Heart right ventricle (tissue), 16 donors: ENCODE measurements around the gene CPT1A. TPM values are rescaled to one million over a fixed set of nuclear protein-coding genes. Genes with fewer than 3 reads are reported as not detected.

Experiments
- ATAC-seq, 8 donors: fragments of 200-7000 bp; cut with Tn5 transposase; one replicate each; pipeline ENCODE4 v1.9.1; 2020; ENCODE audit warnings: mild to moderate bottlenecking in 8 of 8, moderate library complexity in 8 of 8, moderate number of reproducible peaks in 1 of 8
- DNase-seq, 2 donors: peaks; one replicate each; pipeline ENCODE4 v3.0.0-alpha.2; 2020
- H3K27ac ChIP-seq, 10 donors: fragments of 200-600 bp; sonication (generic) in 2 of 10; one replicate each; pipeline versions ENCODE4 v1.5.0 to v1.8.0; 2020 to 2022; ENCODE audit warnings: mild to moderate bottlenecking in 3 of 10
- H3K27me3 ChIP-seq, 7 donors: fragments of 200-600 bp; one replicate each; pipeline ENCODE4 v1.8.0; 2021 to 2022; ENCODE audit warnings: mild to moderate bottlenecking in 2 of 7
- H3K36me3 ChIP-seq, 9 donors: fragments of 200-600 bp; sonication (generic) in 1 of 9; one replicate each; pipeline versions ENCODE4 v1.5.0 to v1.8.0; 2020 to 2022; ENCODE audit warnings: mild to moderate bottlenecking in 2 of 9
- H3K4me1 ChIP-seq, 9 donors: fragments of 200-600 bp; sonication (generic) in 1 of 9; one replicate each; pipeline versions ENCODE4 v1.5.0 to v1.8.0; 2020 to 2022; ENCODE audit warnings: mild to moderate bottlenecking in 4 of 9
- H3K4me3 ChIP-seq, 10 donors: fragments of 200-600 bp; sonication (generic) in 2 of 10; one replicate each; pipeline versions ENCODE4 v1.5.0 to v1.8.0; 2020 to 2022; ENCODE audit warnings: mild to moderate bottlenecking in 7 of 10, moderate library complexity in 2 of 10
- H3K9me3 ChIP-seq, 11 donors: fragments of 200-600 bp in 10 of 11; sonication (generic) in 2 of 11; one replicate each; pipeline versions ENCODE4 v1.5.0 to v1.8.0; 2013 to 2022; ENCODE audit warnings: mild to moderate bottlenecking in 2 of 11, control low read depth in 1 of 11, moderate library complexity in 1 of 11
- CTCF ChIP-seq, 9 donors: fragments of 200-600 bp; sonication (generic) in 2 of 9; IDR thresholded peaks; one replicate each; pipeline versions ENCODE4 v1.5.0 to v1.8.0; 2021 to 2022; ENCODE audit warnings: antibody characterized with exemption in 9 of 9, mild to moderate bottlenecking in 5 of 9, moderate library complexity in 1 of 9
- WGBS, 2 donors: extraction: QIAGEN DNeasy Blood & Tissue Kit; methylation state at CpG; one replicate each; pipeline ENCODE4 v1.1.7; 2013; ENCODE audit warnings: inconsistent platforms in 1 of 2; 5-methylcytosine and 5-hydroxymethylcytosine counted together
- intact Hi-C, 10 donors: fragments of 100-400 bp; cut with DNase I; formaldehyde crosslinking; loops; one replicate each; pipeline versions ENCODE4 v1.11.1 to v1.14.2; 2022
- polyA plus RNA-seq, 2 donors: library from polyadenylated mRNA; stranded (reverse); fragments of 200-250 nt; gene quantifications; one replicate each; pipeline ENCODE4 v1.2.3, GENCODE V29; 2013
- total RNA-seq, 10 donors: library from RNA; stranded (reverse); fragmentation: NEBNext Ultra II Directional in 3 of 10; extraction: Animal tissue kit (Norgen Biotek cat#: 25700) in 3 of 10; gene quantifications; one replicate each; pipeline versions ENCODE4 v1.2.1 to v1.2.4, GENCODE V29; 2021 to 2023
- donor health status: Arrhythmogenic right ventricular cardiomyopathy.
- donor health status: ischemic (EF 13 %, LVEDD 7.1; RV severe dilation, severe dysfunction).
- donor health status: healthy with polysubstance abuse.
- donor health status: DM: no; HTN: yes; CAD: no.
- donor health status: DM: no; HTN: no; CAD: no.
- donor health status: ischemic (EF 25% LVEDD 6.9; RV normal size, moderate dysfunction).
- donor health status: ischemic (EF 25% LVEDD 5.7; RV mildly dilated, moderate dysfunction).
- donor health status: healthy.
- donor health status: DM: yes; HTN: yes; CAD: no.
- donor health status: Ischemic cardiomyopathy.
- donor health status: ischemic (EF 35%, LVEDD 5.7; RV mildly dilated, moderate dysfunction).
- donor health status: nonischemic (EF 11% LVEDD 7.7; RV severe dilation, severe dysfunction).
- donor health status: DM: yes; HTN: yes; CAD: no.
- donor health status: PGD.
- donor health status: ischemic (EF 29% LVEDD 5.4; RV normal size, mild dysfunction).
- donor health status: nonischemic (EF 23%, LVEDD 6.1; RV moderate dilation, normal function).

The CPT1A gene
- total and polyA plus RNA-seq, 12 donors, result 18.8 to 84.4 (median 44.2) TPM

DNA sequence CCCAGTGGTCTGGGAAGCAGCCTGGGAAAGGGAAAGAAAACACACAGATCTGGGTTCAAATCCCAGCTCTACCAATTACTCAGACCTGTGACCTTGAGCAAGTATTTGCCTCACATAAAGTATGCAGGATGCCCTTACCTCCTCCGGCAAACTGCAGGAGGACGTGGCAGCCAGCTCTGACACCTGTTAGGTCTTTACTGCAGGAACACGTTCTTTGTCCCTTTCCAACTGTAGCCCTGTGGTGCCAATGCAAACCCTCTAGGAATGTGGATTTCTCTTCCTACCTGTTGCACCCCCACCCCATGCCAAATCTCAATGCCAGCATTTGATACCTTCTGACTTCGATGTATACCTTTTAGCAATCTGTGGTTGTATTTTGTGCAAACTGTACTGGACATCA, 6.0 kb downstream of the CPT1A start:
- Histone ChIP-seq H3K36me3 (peaks cover 0 to 18% (median 0%) of the 10 kb centered on the region in 9 donors), H3K4me1 (peaks cover 26 to 84% (median 80%) of the 10 kb centered on the region in 9 donors)
- no peak for TF ChIP-seq CTCF (IDR thresholded peaks at IDR 0.05)

GRCh38 chr11:68835328-68835727, 6.4 kb downstream of the CPT1A start:
- ATAC-seq (no peak), DNase-seq (no peak)
- H3K4me1 ChIP-seq, result peaks cover 26 to 84% (median 81%) of the 10 kb centered on the region in 9 donors
- intact Hi-C loops, result loop anchor here in 1 of 10 donors (5.0 kb wide), 2 partner anchors 53 to 373 kb away; partner anchors contain the start of gene PPP6R3
- H3K27me3 ChIP-seq, result no peaks in the 10 kb centered on the region
- TF ChIP-seq CTCF (IDR thresholded peaks at IDR 0.05), result no peak
- WGBS, 2 donors, result 79 to 80% methylated on average over 5 of the region's 5 CpGs
- peak overlapping the region in 4 of 10 donors; percentile 1 to 99 (median 30) for H3K27ac ChIP-seq
- no peaks in the 10 kb centered on the region for H3K9me3 ChIP-seq
- peaks cover 0 to 22% (median 0%) of the 10 kb centered on the region in 9 donors for H3K36me3 ChIP-seq
- H3K4me3 ChIP-seq, result no peak overlapping the region

More for the DNA sequence above, 6.0 kb downstream of the CPT1A start:
- 69 to 70% methylated on average over 4 of the region's 4 CpGs for WGBS, 2 donors
- Histone ChIP-seq H3K27me3 (no peaks in the 10 kb centered on the region), H3K27ac (peak overlapping the region in 4 of 10 donors; percentile 1 to 99 (median 62)), H3K4me3 (no peak overlapping the region), H3K9me3 (no peaks in the 10 kb centered on the region)
- intact Hi-C loops, result loop anchor here in 1 of 10 donors (5.0 kb wide), 2 partner anchors 53 to 373 kb away; partner anchors contain the start of gene PPP6R3
- ATAC-seq, result no peak
- DNase-seq, result no peak

DNA sequence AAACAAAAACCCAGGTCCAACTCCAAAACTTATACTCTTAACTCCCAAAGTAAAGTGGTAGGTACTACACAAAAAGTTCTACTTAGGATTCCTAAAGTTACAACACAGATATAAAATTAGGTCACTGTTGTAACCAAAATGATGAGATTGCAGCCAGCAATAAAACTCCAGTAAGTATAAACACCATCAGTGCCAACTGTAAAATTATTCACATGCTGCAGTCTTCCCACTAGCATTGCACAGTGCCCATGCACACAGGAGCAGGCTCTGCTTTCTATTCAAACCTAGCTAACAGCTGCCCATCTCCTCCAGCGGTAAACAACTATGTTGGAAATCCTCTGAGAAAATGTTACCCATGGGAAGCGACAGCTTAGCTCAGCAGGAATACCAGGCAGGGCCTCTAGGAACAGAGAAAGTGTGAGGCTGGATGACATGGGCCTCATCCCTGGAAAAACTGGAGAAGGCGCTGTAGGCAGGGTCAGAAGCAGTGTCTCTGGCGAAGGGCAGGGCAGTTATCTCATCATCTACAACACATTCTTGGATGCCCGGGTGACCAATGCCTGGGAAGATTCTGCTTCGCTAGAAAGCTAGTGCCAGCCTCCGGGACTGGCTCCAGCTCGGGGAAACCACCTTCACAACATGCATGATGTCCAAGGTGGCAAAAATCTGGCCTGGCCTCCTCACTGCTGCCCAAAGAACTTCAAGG, 9.1 kb downstream of the CPT1A start:
- ATAC-seq, result no peak
- intact Hi-C loops, result no loop called here
- no peak for DNase-seq
- Histone ChIP-seq H3K36me3 (peaks cover 0 to 30% (median 6%) of the 10 kb centered on the region in 9 donors), H3K4me1 (peaks cover 20 to 84% (median 80%) of the 10 kb centered on the region in 9 donors), H3K27ac (peak overlapping the region in 2 of 10 donors; percentile 45 to 56), H3K27me3 (no peaks in the 10 kb centered on the region), H3K4me3 (no peak overlapping the region), H3K9me3 (no peaks in the 10 kb centered on the region)
- WGBS, 2 donors, result 55 to 61% methylated on average over 8 of the region's 8 CpGs
- no peak for TF ChIP-seq CTCF (IDR thresholded peaks at IDR 0.05)

GRCh38 chr11:68831124-68831523, 10.6 kb downstream of the CPT1A start:
- H3K9me3 ChIP-seq, result no peaks in the 10 kb centered on the region
- intact Hi-C loops, result no loop called here
- ATAC-seq (no peak), DNase-seq (no peak)
- H3K27me3 ChIP-seq, result no peaks in the 10 kb centered on the region
- 64 to 69% methylated on average over 5 of the region's 5 CpGs for WGBS, 2 donors
- H3K27ac ChIP-seq, result peak overlapping the region in 1 of 10 donors; percentile 24
- no peak overlapping the region for H3K4me3 ChIP-seq
- peaks cover 0 to 21% (median 6%) of the 10 kb centered on the region in 9 donors for H3K36me3 ChIP-seq
- H3K4me1 ChIP-seq, result peaks cover 15 to 76% (median 69%) of the 10 kb centered on the region in 9 donors
- no peak for TF ChIP-seq CTCF (IDR thresholded peaks at IDR 0.05)
